Measurements from ENCODE around the gene SCN10A. TPM values are rescaled to one million over a fixed set of nuclear protein-coding genes. Genes with fewer than 3 reads are reported as not detected.

Gene SCN10A
- total and polyA plus RNA-seq, 2 of the 13 experiments (the other 11 are each of a cell fraction or from before 2014, with no cell fraction given), result not detected

DNA sequence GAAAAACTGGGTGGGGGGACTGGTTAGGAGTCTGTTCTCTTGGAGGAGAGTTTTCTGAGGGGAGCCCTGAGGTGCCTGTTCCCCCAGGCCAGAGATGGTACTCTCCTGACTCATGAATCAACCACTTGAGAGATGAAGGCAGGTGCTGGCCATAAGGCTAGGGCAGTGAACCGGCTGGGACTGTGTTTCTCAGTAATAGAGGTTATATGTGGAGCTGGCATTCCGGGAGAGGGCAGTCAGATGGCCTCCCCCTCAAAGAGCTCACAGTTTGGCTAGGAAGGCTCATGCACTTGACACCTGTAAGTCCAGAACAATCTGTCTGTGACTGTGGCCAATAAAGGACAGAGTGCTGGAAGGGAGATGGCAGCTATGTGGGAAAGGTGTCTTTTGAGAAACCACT lies 10.0 kb upstream of the SCN10A start:
- intact Hi-C loops (cut with micrococcal nuclease; ENCODE audit: unreplicated experiment) (loop anchor here (5.0 kb wide), 1 partner anchor 179 kb away; the partner anchor contains the start of gene SCN5A), in situ Hi-C loops (cut with HindIII; ENCODE audit: extremely low pct_ligation_motif_present, low pct_unique_long_range_greater_than_20kb) (no loop called here)
- Histone ChIP-seq H3K9ac (ENCODE audit: insufficient read depth, low read depth, low read length) (no peak overlapping the region), H3K79me2 (ENCODE audit: insufficient read depth, low read length) (no peaks in the 10 kb centered on the region), H3K4me1 (ENCODE audit: insufficient read depth, low read length) (no peaks in the 10 kb centered on the region), H3K27ac (ENCODE audit: extremely low read length, insufficient read depth, low read length) (no peak overlapping the region), H4K20me1 (ENCODE audit: insufficient read depth, low read length) (no peaks in the 10 kb centered on the region), H2AFZ (ENCODE audit: low read length) (no peak overlapping the region), H3K27me3 (ENCODE audit: control insufficient read depth in 1 of 2, insufficient read depth in 2 of 2, low read length in 2 of 2) (peaks cover 0 to 3% of the 10 kb centered on the region in 2 experiments; a peak in 1 of 5 replicates), H3K36me3 (replicated peaks in 1 of 2; ENCODE audit: control insufficient read depth in 1 of 2, insufficient read depth in 2 of 2, low read length in 2 of 2) (no peaks in the 10 kb centered on the region), H3K9me3 (ENCODE audit: low read length) (no peaks in the 10 kb centered on the region), H3K4me3 (replicated peaks in 1 of 3; ENCODE audit: insufficient read depth in 1 of 3, low read depth in 2 of 3, low read length in 3 of 3) (no peak overlapping the region), H3K4me2 (ENCODE audit: low read depth, low read length) (no peak overlapping the region)
- DNase-seq (ENCODE audit: low spot score) (no peak), FAIRE-seq (no peak), ATAC-seq (no peak)
- ChIA-PET CTCF (ENCODE audit: low intra/inter-chr PET ratio, low total read pairs) (no interaction called here), POLR2A (no interaction called here)
- no TSS peak for BruUV-seq (replicated peaks)
- WGBS (ENCODE audit: low lambda C conversion rate), result no CpG with 5 or more reads among the region's 2 CpGs
- TF ChIP-seq PPARG (CRISPR knock-in tag; conservative IDR thresholded peaks at IDR 0.05), result no peak
- TF ChIP-seq ZNF597 (CRISPR knock-in tag; IDR thresholded peaks at IDR 0.05), result no peak
- TF ChIP-seq SOX13 (IDR thresholded peaks at IDR 0.05), result no peak
- no peak for TF ChIP-seq SOX13 (CRISPR knock-in tag; conservative IDR thresholded peaks at IDR 0.05 in 1 of 2, IDR thresholded peaks at IDR 0.05 in 1 of 2)
- no peak for TF ChIP-seq HNRNPH1 (optimal IDR thresholded peaks at IDR 0.05; ENCODE audit: low read depth, low read length)
- TF ChIP-seq CBX5 (CRISPR knock-in tag; IDR thresholded peaks at IDR 0.05; ENCODE audit: borderline replicate concordance), result no peak
- no peak for TF ChIP-seq JDP2 (CRISPR knock-in tag; IDR thresholded peaks at IDR 0.05; ENCODE audit: borderline replicate concordance)
- no peak for TF ChIP-seq ZKSCAN8 (CRISPR knock-in tag; IDR thresholded peaks at IDR 0.05; ENCODE audit: borderline replicate concordance)
- no peak for TF ChIP-seq ASH2L (IDR thresholded peaks at IDR 0.05; ENCODE audit: insufficient read length, low read depth, low read length)

Measured in HepG2 (cell line).